Tongue (tissue), 2 donors: ENCODE results near the gene BIRC7. TPM values are rescaled to one million over a fixed set of nuclear protein-coding genes. Genes with fewer than 3 reads are reported as not detected.
A peak's percentile ranks its signal among the peaks of the same experiment; 100 is the strongest.
"Not testable (repeated sequence)": the region's sequence is repeated elsewhere in the genome, so short reads cannot be mapped to it uniquely, and the experiment has no call there.

ENCODE experiments used
- DNase-seq: peaks from one replicate; pipeline ENCODE4 v3.0.0-alpha.2; 2015
- total RNA-seq: library from RNA; depleted of rRNA; stranded (reverse); fragments of >200 nt; gene quantifications from one replicate; pipeline ENCODE4 v1.2.3, GENCODE V29; 2014

The BIRC7 gene
- total RNA-seq, 1 donor from 2014 or later: 0.31 TPM

GRCh38 chr20:63248835-63249591 is 13.3 kb downstream of the BIRC7 start:
- DNase-seq: no peak

DNA sequence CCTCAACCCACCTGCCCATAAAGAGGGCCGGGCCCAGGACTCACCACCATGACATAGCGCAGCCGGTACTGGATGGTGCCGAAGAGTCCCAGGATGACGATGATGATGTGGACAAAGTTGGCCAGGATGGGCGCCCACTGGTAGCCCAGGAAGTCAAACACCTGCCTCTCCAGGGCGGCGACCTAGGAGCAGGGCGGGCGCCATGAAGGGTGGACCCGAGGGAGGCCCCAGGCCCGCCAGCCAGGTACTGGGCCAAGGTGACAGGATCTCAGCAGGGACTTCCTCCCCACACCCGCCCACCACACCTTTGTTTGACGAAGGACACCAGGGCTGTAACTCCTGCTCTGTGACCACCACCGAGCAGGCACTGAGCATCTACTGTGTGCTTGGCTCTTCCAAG is 14.2 kb downstream of the BIRC7 start:
- no peak for DNase-seq

DNA sequence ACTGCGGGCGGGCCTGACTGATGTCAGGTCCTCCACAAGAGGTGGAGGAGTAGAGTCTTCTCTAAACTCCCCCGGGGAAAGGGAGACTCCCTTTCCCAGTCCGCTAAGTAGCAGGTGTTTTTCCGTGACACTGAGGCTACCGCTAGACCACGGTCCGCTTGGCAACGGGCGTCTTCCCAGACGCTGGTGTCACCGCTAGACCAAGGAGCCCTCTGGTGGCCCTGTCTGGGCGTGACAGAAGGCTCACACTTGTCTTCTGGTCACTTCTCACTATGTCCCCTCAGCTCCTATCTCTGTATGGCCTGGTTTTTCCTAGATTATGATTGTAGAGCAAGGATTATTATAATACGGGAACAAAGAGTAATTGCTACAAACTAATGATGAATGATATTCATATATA is 15.6 kb downstream of the BIRC7 start:
- not testable (repeated sequence) for DNase-seq

GRCh38 chr20:63252284-63252711 is 16.6 kb downstream of the BIRC7 start:
- DNase-seq: no peak

DNA sequence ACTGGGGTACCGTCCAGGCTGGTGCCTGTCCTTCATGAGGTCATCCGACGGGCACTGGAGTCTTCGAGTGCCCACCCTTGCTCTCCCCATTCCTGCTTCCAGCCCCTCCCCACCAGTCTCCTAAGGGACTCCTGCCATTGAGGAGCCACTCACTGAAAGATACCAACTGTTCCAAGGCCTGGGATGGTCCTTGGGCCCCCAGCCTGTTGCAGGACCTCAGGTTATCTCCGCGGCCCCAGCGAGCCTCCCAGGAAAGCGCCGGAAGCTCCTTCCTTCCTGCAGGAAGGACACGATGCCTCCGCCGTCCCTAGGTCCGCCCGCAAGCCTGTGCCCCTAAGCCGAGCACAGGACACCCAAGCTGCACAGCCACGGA is 17.3 kb downstream of the BIRC7 start:
- DNase-seq: no peak

DNA sequence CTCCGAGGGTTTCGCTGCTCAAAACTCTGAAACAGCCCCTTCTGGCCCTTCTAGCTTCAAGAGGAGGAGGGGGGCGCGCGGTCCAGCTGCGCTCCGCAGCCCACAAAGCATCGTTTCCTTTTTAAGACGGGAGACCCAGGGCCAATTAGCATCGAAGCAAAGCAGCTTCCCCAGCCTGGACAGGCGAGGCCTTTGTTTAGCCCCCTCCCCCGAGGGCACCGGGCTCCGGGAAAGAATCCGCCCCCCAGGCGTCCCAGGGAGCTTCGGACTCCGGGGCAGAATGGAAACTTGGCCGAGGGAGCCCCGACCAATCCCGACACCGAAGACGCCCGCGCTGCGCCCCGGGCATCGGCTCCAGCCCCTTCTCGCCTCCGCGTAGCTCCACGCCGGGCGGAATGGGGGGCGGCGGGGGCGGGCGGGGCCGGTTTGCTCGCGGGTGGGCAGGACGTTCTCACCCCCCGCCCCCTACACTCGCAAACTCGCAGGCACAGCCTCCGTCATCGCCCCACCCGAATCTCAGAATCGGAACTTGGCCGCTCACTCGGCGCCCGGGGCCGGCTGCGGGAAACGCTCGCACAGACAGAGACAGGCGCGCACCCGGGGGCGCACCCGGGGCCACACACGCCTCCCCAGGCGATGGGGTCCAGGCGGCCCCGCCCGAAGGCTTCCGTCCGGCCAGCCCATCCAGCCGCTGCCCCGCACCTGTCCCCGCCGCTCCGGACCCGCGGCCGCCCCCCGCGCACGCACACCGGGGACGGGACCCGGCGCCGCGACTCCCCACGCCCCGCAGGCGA is 17.9 kb downstream of the BIRC7 start:
- peak; percentile 85 for DNase-seq

DNA sequence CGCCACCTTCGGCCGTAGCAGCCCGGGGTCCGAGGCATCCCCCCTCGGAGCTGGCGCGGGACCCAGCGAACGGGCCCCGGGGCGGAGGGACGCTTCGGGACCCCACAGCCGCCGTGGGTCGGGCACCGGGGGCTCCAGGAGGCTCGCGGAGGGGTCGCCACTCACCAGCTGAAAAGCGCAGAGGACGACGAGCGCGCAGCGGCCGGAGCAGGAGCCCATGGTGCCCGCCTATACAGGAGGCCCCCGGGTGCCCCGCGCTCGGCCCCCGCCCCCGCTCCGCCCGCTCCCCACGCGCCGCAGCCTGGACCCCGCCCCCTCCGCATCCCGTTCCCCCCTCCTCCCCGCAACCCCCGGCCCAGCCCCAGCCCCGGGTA is 18.5 kb downstream of the BIRC7 start, which contains the start of gene NKAIN4:
TSS of gene NKAIN4 (minus strand) at position 232 of the 374 bp plus-strand sequence. CDS start at position 219, 13 bp downstream.
- no peak for DNase-seq

GRCh38 chr20:63254606-63255384 is 19.1 kb downstream of the BIRC7 start:
- DNase-seq: peak; percentile 86

DNA sequence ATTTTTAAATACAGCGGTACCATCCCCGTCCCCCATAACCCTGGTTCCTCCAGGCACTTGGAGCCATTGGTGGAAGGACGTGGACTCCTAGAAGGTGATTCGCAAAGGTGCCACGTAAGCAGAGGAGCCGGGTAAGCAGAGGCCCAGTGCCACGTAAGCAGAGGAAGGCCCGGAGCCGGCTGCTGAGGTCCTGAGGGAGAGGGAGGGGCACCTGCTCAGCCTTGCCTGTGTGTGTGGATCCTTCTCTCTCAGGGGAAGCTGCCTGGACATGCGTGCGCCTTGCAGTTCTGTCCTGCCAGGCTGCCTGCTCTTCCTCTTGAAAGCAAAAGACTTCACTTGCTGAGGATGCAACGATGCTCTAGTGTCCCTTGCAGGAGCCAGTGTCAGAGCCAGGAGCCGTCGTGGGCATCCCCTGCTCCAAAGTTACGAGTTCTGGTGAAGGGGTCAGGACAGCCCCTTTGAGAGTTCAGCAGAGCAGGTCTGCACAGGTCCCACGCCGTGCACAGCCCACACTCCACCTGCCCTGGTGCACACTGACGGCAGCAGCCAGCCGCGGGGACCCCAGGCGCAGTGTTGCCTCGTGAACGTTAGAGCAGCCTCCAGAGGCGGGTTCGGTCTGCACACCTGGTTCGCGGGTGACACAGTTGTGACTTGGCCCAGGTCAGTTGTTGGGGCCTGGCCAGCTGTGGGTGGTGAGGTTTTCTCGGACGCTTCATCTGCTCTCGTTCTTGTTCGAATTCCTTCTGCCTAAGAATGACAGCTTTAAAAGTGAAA is 20.4 kb downstream of the BIRC7 start:
- no peak for DNase-seq

GRCh38 chr20:63256954-63257353 is 21.2 kb downstream of the BIRC7 start:
- DNase-seq: no peak

GRCh38 chr20:63257629-63258028 is 21.9 kb downstream of the BIRC7 start:
- no peak for DNase-seq

- DNase-seq: peak; percentile 93
Measured at GRCh38 chr20:63258781-63259180, 23.1 kb downstream of the BIRC7 start.

- DNase-seq: no peak
Measured at GRCh38 chr20:63259734-63260460, 24.2 kb downstream of the BIRC7 start.

DNA sequence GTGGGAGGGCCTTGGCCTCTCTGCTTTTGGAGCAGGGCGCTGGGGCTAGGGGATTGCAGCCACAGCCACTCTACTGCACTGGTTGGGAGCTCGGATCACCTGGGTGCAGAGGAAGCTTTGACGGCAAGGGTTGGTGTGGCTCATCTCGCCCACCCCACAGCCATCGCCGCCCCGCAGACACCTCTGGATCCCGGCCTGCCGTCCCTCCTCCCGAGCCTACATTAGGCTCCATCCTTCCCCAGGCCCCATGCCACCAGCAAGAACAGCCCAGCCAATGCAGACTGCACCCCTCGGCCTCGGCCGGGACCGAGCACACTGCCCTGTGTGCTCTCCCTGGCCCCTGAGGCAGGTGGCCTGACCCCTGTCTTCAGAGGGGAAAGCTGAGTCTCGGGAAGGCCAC is 24.8 kb downstream of the BIRC7 start:
- DNase-seq: no peak

DNA sequence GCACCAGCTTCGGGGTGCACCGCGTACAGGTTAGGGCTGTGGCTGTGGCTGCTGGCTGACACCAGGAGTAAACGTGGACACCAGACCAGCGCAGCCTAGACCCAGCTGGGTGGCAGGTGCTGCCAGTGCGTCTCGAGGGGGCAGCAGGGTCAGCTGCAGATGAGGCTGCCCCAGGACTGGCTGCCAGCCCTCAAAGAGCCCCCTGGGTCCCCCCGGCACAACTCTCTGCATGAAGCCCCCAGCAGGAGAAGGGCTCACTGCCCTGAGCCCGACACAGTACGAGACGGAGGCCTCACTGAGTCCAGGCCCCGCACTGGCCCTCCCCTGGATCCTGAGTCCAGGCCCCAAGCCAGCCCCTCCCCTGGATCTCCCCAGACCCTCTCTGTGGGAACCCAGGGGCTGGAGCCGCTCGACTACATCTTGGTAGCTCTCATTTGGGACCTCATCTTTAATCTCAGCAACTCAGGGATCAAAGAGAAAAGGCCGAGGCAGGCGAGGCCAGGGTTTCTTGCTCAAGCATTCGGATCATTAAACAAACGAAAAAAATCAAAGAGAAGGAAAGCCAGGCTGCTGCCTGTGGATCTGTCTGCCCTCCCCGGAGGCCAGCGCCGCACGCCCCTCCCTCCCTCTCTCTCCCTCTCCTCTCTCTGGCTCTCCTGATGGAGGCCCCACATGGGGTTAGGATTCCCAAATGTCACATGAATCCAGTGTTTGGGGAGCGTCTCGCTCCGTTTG is 25.5 kb downstream of the BIRC7 start:
- DNase-seq: peak; percentile 68

DNA sequence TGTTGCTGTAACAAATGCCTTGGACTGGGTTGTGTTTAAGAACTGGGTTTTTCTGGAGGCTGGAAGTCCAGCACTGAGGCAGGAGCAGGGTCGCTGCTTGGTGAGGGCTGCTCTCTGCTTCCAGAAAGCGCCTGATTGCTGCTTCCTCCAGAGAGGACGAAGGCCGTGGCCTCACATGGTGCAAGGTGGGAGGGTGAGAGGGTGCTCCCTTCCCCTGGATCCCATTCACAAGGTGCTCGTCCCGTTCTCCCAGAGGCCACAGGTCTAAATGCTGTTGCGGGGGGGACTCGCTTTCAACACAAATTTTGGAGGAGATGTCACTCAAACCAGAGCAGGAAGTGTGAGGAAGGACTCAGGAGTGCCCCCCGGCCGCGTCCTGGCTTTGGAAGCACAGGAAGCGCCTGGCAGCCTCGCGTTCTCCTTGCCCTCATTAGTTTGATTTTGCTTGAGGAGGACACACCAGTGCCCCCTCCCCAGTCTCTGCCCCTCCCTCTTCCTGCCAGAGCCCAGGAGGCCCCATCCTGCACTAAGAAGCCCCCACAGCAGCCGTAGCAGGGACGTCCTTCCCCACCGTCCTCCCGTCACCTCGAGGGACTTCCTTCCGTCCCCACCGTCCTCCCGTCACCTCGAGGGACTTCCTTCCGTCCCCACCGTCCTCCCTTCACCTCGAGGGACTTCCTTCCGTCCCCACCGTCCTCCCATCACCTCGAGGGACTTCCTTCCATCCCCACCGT is 26.3 kb downstream of the BIRC7 start:
- DNase-seq: no peak

DNA sequence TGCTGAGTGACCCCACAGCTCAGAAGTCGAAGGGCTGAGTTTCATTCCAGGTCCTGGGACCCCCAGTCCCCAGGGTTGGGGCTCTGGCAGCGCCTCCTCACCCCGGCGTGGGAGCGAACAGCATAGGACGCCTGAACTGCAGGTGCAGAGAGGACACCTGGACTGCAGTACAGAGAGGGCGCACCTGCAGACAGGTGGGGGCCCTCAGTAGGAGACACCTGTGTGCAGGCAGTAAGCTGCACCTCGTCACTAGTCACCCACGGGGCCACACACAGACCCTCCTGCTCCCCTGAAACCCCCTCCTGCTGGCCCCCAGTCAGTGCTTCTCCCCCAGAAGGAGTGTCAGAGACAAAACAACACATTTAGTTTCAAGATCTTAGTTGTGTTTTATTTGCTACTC is 27.1 kb downstream of the BIRC7 start:
- DNase-seq: no peak

DNA sequence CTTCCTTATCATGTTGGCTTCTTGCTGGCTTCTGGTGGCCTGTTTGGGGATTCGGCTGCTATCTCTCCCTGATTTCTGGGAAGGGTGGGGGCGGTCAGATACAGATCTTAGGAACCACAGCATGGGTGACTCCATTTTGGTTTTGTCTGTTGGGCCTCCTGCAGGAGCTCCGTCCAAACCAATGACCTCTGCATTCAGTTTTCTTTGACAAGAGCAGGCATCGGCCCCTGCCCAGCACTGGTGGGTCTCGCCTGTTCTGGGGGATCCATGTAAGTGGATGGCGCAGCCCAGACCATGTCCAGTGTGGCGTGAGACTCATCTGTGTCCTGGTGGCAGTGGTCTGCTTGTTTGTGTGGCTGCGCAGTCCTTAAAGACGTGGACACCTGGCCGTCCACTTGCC is 28.3 kb downstream of the BIRC7 start:
- no peak for DNase-seq

DNA sequence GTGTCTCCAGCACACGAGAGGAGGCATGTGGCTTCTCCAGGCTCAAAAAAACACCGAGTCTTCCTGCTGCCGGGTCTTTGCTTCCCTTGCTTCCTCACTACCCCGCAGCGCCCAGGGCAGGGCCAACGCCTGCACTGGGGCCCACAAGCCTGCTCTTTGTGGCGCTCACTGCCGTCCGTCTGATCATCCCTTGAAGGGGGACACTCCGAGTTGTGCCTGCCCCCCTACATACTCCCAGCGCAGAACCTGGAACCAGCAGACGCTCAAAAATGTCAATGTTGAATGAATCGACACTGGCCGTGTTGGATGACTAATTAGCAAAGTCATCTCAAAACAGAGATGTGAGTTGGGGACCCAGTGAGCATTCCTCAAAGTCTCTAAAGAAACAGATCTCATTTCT is 28.8 kb downstream of the BIRC7 start:
- DNase-seq: peak; percentile 76
